HG03175 (cell line): Measurements from ENCODE around the gene CWC27.

ENCODE experiments used
- ATAC-seq: cut with Tn5 transposase; IDR thresholded peaks from one replicate; pipeline ENCODE4 v1.9.1; 2021; ENCODE audit warnings: mild to moderate bottlenecking, moderate library complexity; ENCODE audit not compliant: unreplicated experiment

Gene CWC27, protein sequence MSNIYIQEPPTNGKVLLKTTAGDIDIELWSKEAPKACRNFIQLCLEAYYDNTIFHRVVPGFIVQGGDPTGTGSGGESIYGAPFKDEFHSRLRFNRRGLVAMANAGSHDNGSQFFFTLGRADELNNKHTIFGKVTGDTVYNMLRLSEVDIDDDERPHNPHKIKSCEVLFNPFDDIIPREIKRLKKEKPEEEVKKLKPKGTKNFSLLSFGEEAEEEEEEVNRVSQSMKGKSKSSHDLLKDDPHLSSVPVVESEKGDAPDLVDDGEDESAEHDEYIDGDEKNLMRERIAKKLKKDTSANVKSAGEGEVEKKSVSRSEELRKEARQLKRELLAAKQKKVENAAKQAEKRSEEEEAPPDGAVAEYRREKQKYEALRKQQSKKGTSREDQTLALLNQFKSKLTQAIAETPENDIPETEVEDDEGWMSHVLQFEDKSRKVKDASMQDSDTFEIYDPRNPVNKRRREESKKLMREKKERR

GRCh38 chr5:64768358-64769312 lies at the start of gene CWC27, which contains the start of gene SREK1IP1:
Gene CWC27 (plus strand): TSS chr5:64768930. CDS start chr5:64769147, 217 bp downstream.
Gene SREK1IP1 (minus strand): TSS chr5:64768691. CDS start chr5:64768517, 174 bp downstream.
- ATAC-seq: peak; percentile 98

DNA sequence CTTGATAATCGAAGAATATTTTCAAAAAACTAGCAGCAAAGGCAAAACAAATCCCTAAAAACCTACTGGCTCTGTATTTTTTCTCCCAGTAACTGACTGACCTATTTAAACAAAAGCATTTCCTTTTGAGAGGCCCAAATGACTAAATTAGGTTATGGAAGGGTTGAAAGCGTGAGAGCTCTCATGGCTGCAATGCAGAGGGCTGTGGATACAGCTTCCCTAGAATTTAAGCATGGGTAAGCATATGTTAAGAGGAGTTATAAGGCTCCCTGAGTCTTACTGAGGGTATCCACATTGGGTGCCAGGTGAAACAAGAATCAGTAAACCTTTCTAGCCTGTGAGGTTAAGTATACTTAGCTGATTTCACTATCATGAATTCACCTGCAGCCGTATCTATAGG lies 46.1 kb upstream of the CWC27 start:
- no peak for ATAC-seq

GRCh38 chr5:64727150-64727549 lies 41.6 kb upstream of the CWC27 start:
- ATAC-seq: no peak

- no peak for ATAC-seq
Measured at GRCh38 chr5:64742411-64742810, 26.3 kb upstream of the CWC27 start.

DNA sequence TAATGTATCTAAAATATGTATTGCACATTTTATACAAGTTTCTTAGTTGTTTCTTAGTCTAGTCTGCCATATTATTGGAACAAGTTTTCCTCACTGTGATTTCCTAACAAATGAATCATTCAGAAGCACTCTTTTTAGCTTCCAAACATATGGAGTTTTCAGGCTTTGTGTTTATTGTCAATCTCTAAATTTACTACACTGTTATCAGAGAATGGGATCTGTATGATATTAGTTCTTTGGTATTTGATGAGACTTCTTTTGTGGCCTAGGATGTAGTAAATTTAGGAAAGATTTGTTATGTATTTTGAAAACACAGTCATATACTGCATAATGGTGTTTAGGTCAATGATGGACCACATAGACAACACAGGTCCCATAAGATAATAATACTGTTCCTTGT lies 25.9 kb upstream of the CWC27 start:
- no peak for ATAC-seq

DNA sequence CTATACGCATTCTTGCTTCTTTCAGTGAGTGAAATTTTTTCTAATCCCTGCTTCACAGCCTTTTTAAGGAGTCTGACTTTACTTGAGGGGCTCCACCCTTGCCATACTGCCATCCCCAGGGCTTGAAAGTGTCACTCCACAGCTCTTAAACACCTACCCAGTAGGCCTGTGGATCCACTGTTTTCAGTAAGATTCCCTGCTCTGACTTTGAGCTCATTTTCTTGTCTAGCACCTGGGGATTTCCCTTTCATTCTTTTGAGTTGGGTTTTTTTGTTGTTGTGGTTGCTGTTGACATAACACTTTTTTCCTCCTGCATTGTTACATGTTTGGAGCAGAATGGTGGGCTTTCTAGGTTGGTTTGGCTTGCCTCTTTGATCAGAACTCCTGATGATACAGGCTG lies 23.8 kb upstream of the CWC27 start:
- ATAC-seq: no peak

GRCh38 chr5:64746446-64746845 lies 22.3 kb upstream of the CWC27 start:
- no peak for ATAC-seq

DNA sequence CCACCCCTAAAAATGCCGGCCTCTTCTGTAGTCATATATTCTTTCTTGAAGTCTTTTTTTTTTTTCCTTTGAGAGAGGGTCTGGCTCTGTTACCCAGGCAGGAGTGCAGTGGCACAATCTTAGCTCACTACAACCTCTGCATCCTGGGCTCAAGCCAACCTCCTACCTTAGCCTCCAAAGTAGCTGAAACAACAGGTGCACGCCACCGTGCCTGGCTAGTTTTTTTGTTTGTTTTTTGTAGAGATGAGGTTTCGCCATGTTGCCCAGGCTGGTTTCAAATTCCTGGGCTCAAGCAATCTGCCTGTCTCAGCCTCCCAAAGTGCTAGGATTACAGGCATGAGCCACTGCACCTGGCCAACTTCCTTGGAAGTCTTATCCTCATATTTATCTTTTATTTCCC lies 19.3 kb upstream of the CWC27 start:
- ATAC-seq: no peak

GRCh38 chr5:64754066-64754465 lies 14.7 kb upstream of the CWC27 start:
- ATAC-seq: no peak

DNA sequence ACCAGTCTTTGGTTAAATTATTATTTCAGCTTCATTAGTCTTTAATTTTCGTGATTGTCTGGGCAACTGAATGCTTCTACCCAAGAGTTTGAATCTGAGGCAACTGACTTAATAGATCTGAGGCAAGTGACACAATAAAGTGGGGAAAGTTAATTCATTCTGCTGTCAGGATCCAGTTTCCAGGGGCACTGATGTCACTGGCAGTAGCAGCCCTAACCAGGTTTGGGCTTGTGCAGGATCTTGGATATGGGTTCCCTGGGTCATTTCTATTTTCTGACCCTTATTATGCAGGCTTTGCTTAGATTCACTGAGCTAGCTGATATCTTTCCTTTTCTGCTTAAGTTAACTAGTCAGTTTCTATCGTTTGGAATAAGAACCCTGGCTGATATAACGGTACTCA lies 9.8 kb upstream of the CWC27 start:
- ATAC-seq: no peak

- no peak for ATAC-seq
Measured at GRCh38 chr5:64759960-64760660, 8.6 kb upstream of the CWC27 start.

- ATAC-seq: no peak
Measured at GRCh38 chr5:64763948-64764503, 4.7 kb upstream of the CWC27 start.

DNA sequence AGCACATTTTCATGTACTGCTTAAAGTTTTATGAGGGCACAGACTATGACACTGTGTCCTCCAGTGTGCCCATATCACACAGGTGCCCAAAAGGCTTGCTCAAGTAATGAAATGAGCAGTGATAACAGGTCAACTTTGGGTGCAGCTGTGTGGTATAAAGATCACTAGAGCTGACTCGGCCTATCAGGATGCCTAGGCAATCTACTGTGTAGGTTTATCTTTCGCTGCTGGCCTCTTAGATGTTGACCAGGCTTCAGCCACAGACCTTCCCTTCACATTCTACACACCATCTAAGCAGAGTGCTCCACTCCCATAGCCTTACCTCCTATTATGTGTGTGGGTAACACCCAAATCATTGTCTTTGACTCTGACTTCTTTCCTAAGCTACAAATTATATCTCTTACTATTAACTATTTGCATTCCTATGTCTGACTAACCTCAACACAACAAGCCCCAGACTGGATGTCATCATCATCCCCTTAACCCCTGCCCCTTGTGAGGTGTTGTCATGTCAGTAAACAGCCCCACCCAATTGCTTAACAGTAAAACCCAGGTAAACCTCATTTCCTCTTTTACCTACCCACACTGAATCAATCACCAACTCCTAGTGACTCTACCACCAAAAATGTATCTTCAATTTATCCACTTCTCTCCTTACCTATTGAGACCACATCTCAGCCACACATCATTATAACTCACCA lies 2.8 kb upstream of the CWC27 start:
- ATAC-seq: no peak

DNA sequence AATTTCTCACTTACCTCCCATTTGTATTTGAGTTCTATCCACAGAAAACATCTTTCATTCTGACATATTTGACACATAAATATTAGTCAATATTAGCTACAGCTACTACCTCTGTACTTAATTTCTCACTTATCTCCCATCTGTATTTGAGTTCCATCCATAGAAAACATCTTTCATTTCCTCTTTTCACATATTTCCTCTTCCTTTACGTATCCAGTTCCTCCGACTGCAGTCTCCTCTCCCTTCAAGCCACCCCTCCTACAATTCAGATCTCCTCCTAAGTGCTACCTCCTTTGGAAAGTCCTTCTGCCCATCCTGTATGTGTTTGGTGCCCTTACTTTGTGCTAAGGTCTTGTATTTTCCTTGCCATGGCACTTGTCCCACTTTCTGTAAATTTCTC lies 1.8 kb upstream of the CWC27 start:
- ATAC-seq: no peak

DNA sequence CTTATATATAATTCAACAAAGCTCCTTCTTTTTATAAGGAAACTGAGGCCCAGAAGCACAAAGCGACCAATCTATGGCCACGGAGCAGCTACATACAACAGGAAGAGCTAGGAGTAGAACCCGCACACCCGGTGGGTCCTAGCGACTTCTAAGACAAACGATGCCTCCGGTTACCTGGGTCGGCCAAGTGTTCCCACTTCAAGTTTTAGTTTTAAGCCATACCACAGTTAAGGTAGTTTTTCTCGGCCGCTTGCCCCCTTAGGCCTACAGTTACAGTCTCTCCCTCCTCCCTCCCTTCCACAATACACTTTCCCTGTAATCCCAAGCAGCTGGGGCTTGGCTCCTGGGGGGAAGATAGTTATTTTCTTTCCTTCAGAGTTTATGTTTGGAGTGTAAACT lies 772 bp upstream of the CWC27 start:
- ATAC-seq: peak; percentile 7

DNA sequence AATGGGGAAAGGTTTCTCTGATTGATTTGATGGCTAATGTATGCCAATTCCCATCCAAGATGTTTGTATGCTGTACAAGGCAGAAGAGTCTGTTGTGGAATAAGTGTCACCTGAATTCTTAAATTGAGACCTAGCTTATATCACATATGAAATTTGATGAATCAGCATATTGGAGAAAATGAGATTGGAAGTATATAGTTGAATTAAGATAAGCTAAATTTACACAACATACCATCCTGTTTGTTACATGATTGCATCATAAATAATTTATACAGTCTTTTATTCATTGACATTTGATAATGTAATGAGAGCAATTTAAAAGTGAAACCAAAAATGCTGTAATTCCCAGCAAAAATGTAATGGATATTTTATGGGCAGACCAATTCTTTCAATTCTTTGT lies 1.1 kb downstream of the CWC27 start:
- no peak for ATAC-seq

- no peak for ATAC-seq
Measured at GRCh38 chr5:64771736-64772135, 3.0 kb downstream of the CWC27 start.

DNA sequence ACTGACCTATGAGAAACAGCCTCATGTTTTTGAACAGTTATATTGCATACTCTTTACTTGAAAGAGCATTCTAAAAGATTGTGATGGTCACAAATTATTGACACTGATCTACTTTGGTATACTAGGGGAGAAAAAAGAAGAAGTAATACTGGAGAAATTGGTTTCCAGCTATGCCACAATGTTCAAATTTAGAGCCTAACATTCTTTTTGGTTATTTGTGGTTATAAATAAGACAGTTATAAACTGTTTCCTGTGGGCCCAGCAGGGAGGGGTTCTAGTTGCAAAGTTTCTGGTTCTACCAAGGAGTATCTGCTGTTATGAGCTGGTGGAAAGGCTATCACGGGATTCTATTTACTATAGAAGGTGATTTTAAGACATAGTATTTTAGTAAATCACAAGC lies 4.8 kb downstream of the CWC27 start:
- peak; percentile 34 for ATAC-seq

- ATAC-seq: no peak
Measured at GRCh38 chr5:64775291-64775690, 6.6 kb downstream of the CWC27 start.

DNA sequence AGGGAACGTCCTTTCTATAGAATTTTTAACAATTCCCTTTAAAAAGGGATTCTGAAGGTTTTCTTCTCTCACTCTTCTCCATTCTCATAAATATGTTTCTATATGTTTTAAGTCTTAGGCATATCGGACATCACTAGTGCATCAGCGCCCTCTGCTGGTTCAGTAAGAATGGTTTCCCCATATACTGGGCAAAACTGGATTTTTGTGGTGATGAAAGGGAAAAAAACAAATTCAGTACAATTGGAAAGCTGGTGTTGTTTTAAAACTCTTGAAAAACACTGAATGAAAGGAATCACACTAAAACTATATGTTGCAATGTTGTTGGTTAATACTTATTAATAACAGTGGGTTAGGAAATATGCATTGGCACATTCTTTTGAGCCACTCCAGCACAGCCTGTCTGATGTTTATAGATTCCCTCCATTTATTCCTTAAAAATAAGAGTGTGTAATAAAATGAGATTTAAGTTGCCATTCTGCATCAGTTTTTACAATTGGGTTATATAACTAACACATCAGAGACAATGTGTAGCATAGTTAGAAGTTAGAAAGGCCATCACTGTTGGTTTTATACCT lies 15.8 kb downstream of the CWC27 start:
- peak; percentile 87 for ATAC-seq
